Measurements from ENCODE around the gene CEP164. TPM values are rescaled to one million over a fixed set of nuclear protein-coding genes. Genes with fewer than 3 reads are reported as not detected.

Gene CEP164
- total RNA-seq, 1 experiment from 2014 or later, result 21.0 TPM

DNA sequence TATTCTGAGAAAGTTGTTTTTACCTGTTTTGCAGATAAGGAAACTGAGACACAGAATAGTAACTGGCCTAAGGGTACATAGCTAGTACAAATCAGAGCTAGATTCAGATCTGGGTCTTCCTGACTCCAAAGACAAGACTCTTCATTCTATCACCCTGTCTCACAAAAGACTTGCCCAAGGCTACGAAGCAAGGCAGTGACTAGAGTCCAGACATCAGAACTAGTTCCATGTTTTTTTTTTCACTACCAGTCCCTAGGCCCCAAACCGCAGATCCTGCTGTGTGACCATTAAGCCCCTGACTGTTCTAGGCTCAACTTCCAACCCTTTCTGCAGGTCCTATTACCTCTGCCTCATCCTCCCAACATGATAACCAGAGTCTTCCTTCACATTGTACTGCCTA is 35.0 kb upstream of the CEP164 start:
- TF ChIP-seq NFE2L1 (CRISPR knock-in tag; IDR thresholded peaks at IDR 0.05) (no peak), SMAD4 (CRISPR knock-in tag; IDR thresholded peaks at IDR 0.05) (no peak), OVOL2 (CRISPR knock-in tag; IDR thresholded peaks at IDR 0.05; ENCODE audit: borderline replicate concordance) (no peak), NR1H2 (CRISPR knock-in tag; IDR thresholded peaks at IDR 0.05) (no peak), SP1 (CRISPR knock-in tag; conservative IDR thresholded peaks at IDR 0.05) (no peak), ZNF138 (CRISPR knock-in tag; conservative IDR thresholded peaks at IDR 0.05) (no peak), ZNF396 (CRISPR knock-in tag; IDR thresholded peaks at IDR 0.05; ENCODE audit: borderline replicate concordance) (no peak)
- TF ChIP-seq, protein P1, sequence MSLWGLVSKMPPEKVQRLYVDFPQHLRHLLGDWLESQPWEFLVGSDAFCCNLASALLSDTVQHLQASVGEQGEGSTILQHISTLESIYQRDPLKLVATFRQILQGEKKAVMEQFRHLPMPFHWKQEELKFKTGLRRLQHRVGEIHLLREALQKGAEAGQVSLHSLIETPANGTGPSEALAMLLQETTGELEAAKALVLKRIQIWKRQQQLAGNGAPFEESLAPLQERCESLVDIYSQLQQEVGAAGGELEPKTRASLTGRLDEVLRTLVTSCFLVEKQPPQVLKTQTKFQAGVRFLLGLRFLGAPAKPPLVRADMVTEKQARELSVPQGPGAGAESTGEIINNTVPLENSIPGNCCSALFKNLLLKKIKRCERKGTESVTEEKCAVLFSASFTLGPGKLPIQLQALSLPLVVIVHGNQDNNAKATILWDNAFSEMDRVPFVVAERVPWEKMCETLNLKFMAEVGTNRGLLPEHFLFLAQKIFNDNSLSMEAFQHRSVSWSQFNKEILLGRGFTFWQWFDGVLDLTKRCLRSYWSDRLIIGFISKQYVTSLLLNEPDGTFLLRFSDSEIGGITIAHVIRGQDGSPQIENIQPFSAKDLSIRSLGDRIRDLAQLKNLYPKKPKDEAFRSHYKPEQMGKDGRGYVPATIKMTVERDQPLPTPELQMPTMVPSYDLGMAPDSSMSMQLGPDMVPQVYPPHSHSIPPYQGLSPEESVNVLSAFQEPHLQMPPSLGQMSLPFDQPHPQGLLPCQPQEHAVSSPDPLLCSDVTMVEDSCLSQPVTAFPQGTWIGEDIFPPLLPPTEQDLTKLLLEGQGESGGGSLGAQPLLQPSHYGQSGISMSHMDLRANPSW (CRISPR knock-in tag; conservative IDR thresholded peaks at IDR 0.05; ENCODE audit: low read depth), result no peak
- TF ChIP-seq, protein P2, sequence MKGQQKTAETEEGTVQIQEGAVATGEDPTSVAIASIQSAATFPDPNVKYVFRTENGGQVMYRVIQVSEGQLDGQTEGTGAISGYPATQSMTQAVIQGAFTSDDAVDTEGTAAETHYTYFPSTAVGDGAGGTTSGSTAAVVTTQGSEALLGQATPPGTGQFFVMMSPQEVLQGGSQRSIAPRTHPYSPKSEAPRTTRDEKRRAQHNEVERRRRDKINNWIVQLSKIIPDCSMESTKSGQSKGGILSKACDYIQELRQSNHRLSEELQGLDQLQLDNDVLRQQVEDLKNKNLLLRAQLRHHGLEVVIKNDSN (CRISPR knock-in tag; IDR thresholded peaks at IDR 0.05), result no peak
- TF ChIP-seq, protein P3, sequence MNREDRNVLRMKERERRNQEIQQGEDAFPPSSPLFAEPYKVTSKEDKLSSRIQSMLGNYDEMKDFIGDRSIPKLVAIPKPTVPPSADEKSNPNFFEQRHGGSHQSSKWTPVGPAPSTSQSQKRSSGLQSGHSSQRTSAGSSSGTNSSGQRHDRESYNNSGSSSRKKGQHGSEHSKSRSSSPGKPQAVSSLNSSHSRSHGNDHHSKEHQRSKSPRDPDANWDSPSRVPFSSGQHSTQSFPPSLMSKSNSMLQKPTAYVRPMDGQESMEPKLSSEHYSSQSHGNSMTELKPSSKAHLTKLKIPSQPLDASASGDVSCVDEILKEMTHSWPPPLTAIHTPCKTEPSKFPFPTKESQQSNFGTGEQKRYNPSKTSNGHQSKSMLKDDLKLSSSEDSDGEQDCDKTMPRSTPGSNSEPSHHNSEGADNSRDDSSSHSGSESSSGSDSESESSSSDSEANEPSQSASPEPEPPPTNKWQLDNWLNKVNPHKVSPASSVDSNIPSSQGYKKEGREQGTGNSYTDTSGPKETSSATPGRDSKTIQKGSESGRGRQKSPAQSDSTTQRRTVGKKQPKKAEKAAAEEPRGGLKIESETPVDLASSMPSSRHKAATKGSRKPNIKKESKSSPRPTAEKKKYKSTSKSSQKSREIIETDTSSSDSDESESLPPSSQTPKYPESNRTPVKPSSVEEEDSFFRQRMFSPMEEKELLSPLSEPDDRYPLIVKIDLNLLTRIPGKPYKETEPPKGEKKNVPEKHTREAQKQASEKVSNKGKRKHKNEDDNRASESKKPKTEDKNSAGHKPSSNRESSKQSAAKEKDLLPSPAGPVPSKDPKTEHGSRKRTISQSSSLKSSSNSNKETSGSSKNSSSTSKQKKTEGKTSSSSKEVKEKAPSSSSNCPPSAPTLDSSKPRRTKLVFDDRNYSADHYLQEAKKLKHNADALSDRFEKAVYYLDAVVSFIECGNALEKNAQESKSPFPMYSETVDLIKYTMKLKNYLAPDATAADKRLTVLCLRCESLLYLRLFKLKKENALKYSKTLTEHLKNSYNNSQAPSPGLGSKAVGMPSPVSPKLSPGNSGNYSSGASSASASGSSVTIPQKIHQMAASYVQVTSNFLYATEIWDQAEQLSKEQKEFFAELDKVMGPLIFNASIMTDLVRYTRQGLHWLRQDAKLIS (CRISPR knock-in tag; IDR thresholded peaks at IDR 0.05; ENCODE audit: borderline replicate concordance), result no peak
- TF ChIP-seq, protein P4, sequence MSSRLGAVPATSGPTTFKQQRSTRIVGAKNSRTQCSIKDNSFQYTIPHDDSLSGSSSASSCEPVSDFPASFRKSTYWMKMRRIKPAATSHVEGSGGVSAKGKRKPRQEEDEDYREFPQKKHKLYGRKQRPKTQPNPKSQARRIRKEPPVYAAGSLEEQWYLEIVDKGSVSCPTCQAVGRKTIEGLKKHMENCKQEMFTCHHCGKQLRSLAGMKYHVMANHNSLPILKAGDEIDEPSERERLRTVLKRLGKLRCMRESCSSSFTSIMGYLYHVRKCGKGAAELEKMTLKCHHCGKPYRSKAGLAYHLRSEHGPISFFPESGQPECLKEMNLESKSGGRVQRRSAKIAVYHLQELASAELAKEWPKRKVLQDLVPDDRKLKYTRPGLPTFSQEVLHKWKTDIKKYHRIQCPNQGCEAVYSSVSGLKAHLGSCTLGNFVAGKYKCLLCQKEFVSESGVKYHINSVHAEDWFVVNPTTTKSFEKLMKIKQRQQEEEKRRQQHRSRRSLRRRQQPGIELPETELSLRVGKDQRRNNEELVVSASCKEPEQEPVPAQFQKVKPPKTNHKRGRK (CRISPR knock-in tag; IDR thresholded peaks at IDR 0.05; ENCODE audit: borderline replicate concordance), result no peak
- TF ChIP-seq, protein P5, sequence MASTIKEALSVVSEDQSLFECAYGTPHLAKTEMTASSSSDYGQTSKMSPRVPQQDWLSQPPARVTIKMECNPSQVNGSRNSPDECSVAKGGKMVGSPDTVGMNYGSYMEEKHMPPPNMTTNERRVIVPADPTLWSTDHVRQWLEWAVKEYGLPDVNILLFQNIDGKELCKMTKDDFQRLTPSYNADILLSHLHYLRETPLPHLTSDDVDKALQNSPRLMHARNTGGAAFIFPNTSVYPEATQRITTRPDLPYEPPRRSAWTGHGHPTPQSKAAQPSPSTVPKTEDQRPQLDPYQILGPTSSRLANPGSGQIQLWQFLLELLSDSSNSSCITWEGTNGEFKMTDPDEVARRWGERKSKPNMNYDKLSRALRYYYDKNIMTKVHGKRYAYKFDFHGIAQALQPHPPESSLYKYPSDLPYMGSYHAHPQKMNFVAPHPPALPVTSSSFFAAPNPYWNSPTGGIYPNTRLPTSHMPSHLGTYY (CRISPR knock-in tag; IDR thresholded peaks at IDR 0.05), result no peak

DNA sequence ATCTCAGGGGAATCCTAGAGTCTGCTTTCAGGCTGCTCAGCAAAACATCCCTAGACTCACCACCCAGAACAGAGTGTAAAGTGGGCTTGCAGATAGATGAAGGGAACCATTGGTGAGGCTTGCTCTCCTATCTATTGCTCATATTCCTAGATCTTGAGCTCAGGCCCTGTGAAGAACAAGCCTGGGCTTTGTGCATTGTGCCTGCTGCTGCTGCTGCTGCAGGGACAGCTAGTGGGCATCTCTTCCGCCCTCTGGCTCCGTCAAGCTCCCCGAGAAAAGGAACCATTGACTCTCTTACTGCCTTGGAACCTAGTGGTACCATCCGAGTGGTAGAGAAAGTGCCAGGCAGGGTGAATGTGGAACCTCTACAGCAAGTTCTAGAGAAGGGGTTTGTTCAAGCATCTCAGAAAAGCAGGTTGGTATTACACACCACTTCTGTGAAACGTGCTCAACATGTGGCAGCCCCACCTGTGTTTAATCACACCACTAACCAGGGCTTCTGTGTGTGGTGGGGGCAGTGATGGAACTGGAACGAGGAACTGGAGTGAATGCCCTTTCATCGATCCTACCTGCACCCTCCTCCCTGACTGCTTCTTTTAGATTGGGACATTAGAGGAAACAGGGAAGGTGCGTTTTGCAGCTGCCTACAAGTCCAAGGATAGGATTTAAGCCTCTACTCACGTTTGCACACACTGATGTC is 32.1 kb upstream of the CEP164 start:
- ATAC-seq (no peak), DNase-seq (ENCODE audit: low spot score) (no peak)
- H3K36me3 Mint-ChIP-seq, result peaks cover 9% of the 10 kb centered on the region
- H3K4me3 Mint-ChIP-seq, result no peak overlapping the region
- POLR2A ChIA-PET, result interaction anchor here (0.6 kb wide), 1 partner anchor 324 kb away, joined by 6 read pairs; no protein-coding TSS in a partner anchor
- peaks cover 15% of the 10 kb centered on the region for H3K4me1 Mint-ChIP-seq
- H3K27me3 Mint-ChIP-seq (ENCODE audit: low read depth), result no peaks in the 10 kb centered on the region
- no peak overlapping the region for H3K27ac Mint-ChIP-seq
- no peaks in the 10 kb centered on the region for H3K9me3 Mint-ChIP-seq
- CTCF ChIA-PET, result no interaction called here
- TF ChIP-seq, protein P6, sequence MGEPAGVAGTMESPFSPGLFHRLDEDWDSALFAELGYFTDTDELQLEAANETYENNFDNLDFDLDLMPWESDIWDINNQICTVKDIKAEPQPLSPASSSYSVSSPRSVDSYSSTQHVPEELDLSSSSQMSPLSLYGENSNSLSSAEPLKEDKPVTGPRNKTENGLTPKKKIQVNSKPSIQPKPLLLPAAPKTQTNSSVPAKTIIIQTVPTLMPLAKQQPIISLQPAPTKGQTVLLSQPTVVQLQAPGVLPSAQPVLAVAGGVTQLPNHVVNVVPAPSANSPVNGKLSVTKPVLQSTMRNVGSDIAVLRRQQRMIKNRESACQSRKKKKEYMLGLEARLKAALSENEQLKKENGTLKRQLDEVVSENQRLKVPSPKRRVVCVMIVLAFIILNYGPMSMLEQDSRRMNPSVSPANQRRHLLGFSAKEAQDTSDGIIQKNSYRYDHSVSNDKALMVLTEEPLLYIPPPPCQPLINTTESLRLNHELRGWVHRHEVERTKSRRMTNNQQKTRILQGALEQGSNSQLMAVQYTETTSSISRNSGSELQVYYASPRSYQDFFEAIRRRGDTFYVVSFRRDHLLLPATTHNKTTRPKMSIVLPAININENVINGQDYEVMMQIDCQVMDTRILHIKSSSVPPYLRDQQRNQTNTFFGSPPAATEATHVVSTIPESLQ (CRISPR knock-in tag; IDR thresholded peaks at IDR 0.05), result no peak
- no peak for TF ChIP-seq ZNF317 (CRISPR knock-in tag; IDR thresholded peaks at IDR 0.05; ENCODE audit: borderline replicate concordance, low read depth)
- TF ChIP-seq ZNF219 (CRISPR knock-in tag; IDR thresholded peaks at IDR 0.05; ENCODE audit: borderline replicate concordance), result no peak
- no peak for TF ChIP-seq NFYB (CRISPR knock-in tag; conservative IDR thresholded peaks at IDR 0.05; ENCODE audit: low read depth)
- TF ChIP-seq TP53 (CRISPR knock-in tag; IDR thresholded peaks at IDR 0.05), result no peak
- no peak for TF ChIP-seq NR1H2 (CRISPR knock-in tag; IDR thresholded peaks at IDR 0.05)
- TF ChIP-seq, protein P7, sequence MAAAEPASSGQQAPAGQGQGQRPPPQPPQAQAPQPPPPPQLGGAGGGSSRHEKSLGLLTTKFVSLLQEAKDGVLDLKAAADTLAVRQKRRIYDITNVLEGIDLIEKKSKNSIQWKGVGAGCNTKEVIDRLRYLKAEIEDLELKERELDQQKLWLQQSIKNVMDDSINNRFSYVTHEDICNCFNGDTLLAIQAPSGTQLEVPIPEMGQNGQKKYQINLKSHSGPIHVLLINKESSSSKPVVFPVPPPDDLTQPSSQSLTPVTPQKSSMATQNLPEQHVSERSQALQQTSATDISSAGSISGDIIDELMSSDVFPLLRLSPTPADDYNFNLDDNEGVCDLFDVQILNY (CRISPR knock-in tag; IDR thresholded peaks at IDR 0.05), result no peak
- TF ChIP-seq, protein P2 (CRISPR knock-in tag; IDR thresholded peaks at IDR 0.05), result no peak

More for the DNA sequence above, 35.0 kb upstream of the CEP164 start:
- Mint-ChIP-seq H3K27ac (peak overlapping the region; percentile 12), H3K36me3 (peaks cover 21% of the 10 kb centered on the region), H3K4me1 (no peaks in the 10 kb centered on the region; the same call in 1 of the 2 replicates), H3K9me3 (no peaks in the 10 kb centered on the region), H3K4me3 (no peak overlapping the region), H3K27me3 (ENCODE audit: low read depth) (no peaks in the 10 kb centered on the region)
- ChIA-PET CTCF (no interaction called here), POLR2A (no interaction called here)
- no peak for ATAC-seq
- no peak for DNase-seq (ENCODE audit: low spot score)
